Astrocyte (in vitro differentiated cells and primary cell): ENCODE results near the gene MOSPD3.

Experiments
- EZH2 ChIP-seq: IDR thresholded peaks from 2 replicates; pipeline ENCODE4 v1.6.1; 2012; ENCODE audit warnings: mild to moderate bottlenecking, low read length, inconsistent platforms; ENCODE audit not compliant: insufficient read depth
- TF ChIP-seq, protein P1 (sequence below): IDR thresholded peaks from 2 replicates; pipeline ENCODE4 v1.5.1; 2011; ENCODE audit warnings: low read depth, mild to moderate bottlenecking, inconsistent platforms, low read length, moderate library complexity; ENCODE audit not compliant: insufficient read depth

DNA sequence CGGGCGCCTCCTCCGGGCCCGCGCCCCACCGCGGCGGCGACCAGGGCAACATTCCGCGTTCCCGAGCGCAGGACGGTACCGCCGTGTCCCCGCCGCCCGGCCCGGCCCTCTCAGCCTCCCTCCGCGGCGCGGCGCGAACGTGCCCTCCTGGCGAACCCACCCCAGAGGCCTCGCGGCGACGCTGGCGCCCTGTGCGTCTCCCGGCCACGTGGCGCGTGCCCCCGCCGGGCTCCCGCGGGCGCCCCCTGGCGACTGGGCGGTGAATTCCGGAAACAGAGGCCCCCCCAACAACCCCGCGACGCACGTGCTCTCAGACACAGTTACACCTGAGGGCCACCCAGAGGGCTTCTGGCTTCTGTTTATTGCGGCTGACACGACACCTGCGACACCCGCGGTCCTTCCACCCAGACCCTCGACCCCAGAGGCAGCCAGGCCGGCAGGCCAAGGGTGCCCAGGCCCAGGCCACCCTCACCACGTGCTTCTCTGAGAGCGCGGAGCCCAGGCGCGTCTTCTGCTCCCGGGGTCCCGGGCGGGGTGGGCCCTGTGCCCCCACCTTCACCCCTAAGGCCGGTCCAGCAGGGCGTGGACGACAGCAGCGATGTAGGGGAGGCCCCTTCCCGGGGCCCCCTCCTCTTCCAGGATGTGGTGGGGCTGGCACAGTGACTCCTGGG lies 38.5 kb upstream of the MOSPD3 start, which contains the start of gene SAP25:
- TF ChIP-seq, protein P1, sequence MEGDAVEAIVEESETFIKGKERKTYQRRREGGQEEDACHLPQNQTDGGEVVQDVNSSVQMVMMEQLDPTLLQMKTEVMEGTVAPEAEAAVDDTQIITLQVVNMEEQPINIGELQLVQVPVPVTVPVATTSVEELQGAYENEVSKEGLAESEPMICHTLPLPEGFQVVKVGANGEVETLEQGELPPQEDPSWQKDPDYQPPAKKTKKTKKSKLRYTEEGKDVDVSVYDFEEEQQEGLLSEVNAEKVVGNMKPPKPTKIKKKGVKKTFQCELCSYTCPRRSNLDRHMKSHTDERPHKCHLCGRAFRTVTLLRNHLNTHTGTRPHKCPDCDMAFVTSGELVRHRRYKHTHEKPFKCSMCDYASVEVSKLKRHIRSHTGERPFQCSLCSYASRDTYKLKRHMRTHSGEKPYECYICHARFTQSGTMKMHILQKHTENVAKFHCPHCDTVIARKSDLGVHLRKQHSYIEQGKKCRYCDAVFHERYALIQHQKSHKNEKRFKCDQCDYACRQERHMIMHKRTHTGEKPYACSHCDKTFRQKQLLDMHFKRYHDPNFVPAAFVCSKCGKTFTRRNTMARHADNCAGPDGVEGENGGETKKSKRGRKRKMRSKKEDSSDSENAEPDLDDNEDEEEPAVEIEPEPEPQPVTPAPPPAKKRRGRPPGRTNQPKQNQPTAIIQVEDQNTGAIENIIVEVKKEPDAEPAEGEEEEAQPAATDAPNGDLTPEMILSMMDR: no peak
- TF ChIP-seq EZH2: no peak
